GM21529 (cell line): ENCODE data around the gene B4GALT7.
A peak's percentile ranks its signal among the peaks of the same experiment; 100 is the strongest.

Experiments
- ATAC-seq: cut with Tn5 transposase; IDR thresholded peaks from one replicate; pipeline ENCODE4 v1.9.1; 2021; ENCODE audit not compliant: unreplicated experiment

Gene B4GALT7

DNA sequence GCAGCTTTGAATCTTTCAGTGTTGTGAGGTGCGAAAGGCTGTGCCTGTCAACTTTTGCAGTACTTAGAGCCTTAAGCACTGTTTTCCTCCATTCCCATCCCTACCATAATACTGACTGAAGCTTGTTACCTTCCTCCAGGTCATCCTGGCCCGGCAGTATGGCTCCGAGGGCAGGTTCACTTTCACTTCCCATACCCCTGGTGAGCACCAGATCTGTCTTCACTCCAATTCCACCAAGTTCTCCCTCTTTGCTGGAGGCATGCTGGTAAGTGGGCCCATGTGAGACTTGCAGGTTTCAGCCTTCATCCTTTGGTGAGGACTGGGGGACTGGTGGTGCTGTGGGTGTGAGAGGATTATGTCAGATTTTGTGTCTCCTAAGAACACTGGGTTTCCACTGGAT, 6.4 kb upstream of the B4GALT7 start:
- no peak for ATAC-seq

DNA sequence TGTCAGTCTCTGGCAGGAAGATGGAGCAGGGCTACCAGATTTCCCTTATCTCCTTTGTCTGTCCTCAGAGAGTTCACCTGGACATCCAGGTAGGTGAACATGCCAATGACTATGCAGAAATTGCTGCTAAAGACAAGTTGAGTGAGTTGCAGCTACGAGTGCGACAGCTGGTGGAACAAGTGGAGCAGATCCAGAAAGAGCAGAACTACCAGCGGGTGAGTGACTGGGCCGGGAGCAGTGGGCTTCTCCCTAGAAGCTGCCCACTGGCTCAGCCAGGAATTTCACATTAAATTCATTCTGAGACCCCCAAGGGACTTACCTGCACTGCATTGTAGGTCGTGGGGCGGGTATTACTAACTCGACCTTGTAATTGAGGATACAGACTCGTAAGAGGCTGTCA, 5.9 kb upstream of the B4GALT7 start:
- no peak for ATAC-seq

DNA sequence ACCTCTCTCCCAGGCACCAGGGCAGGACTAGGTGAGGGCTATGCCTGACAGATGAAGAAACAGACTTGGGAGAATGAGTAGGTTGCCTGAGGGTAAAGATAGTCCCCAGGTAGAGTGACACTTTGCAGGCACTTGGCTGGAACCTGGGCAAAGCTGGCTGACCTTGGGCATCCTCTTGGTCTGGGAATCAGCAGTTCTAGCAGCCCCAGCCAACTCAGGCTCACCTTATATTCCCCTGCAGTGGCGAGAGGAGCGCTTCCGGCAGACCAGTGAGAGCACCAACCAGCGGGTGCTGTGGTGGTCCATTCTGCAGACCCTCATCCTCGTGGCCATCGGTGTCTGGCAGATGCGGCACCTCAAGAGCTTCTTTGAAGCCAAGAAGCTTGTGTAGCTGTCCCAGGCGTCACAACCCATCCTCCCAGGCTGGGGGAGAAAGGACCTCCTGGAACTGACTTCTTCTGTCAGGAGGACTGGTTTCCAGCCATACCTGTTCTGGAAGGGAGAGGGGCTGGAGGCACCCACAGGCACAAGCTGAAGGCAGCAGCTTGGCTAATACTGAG, 4.8 kb upstream of the B4GALT7 start:
- ATAC-seq: no peak

DNA sequence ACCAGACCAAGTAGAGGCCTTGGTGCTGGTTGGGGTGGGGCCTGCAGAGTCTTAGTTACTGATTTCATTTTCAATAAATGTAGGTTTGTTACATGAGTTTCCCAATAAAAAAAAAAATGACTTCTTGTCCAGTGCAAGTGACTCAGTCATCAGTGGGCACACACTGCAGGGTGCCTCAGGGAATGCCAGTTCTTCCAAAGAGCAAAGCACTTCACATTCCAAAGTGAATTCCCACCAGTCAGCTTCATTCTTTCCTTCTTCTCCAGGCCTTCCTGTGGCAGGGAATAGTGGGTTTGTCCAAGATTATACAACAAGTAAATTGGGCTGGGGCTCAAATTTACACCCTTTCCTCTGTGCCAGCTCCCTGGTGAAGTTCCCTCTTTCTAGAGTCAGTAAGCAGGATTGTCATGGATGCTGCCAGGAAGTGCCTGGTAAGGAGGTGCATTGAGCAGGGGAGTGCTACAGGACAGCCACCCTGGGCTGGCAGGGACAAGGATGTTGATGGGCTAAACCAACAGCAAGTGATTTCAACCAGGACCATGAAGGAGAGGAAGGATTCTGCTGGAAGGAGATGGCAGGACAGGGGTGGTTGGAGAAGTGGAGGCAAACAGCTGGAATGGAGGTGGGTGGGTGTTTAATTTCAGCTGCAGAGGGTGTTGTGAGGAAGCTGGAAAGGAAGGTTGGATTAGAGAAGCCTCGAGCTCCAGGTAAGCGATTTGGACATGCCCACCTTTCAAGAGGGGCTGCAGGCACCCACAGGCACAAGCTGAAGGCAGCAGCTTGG, 3.7 kb upstream of the B4GALT7 start:
- ATAC-seq: no peak

DNA sequence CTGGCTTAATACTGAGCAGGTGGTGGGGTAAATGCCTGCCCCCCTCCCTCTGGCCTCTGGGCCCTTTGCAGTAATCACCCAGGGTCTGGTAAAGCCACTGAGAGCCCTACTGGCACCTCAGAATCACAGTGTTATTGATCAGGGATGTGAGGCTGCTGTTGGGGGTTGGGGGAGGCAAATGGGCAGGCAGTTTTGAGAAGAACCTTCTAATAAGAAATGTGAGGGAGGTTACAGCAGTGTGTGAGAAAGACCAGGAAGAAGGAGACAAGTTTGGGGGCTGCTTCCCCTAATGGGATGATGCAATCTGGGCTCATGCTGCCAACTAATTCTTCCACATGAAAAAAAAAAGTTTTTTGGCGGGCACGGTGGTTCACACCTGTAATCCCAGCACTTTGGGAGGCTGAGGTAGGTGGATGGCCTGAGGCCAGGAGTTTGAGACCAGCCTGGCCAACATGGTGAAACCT, 3.1 kb upstream of the B4GALT7 start:
- no peak for ATAC-seq

DNA sequence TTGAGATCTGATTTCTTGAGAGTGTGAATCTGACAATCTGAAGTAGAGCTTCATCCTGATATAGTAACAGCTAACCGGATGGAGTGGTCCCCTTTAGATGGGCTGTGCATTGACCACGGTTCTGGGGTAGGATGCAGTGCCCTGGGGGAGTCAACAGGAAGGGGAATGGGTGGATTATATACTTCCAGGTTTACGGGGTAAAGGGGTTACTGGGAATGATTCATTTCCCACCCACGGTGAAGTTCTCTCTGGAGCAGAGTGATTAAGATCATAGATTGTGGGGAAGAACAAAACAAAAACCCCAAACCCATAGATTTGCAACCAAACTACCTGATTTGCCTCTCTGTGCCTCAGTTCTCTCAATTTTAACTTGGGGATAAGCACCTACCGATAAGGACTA, 1.5 kb upstream of the B4GALT7 start:
- no peak for ATAC-seq

DNA sequence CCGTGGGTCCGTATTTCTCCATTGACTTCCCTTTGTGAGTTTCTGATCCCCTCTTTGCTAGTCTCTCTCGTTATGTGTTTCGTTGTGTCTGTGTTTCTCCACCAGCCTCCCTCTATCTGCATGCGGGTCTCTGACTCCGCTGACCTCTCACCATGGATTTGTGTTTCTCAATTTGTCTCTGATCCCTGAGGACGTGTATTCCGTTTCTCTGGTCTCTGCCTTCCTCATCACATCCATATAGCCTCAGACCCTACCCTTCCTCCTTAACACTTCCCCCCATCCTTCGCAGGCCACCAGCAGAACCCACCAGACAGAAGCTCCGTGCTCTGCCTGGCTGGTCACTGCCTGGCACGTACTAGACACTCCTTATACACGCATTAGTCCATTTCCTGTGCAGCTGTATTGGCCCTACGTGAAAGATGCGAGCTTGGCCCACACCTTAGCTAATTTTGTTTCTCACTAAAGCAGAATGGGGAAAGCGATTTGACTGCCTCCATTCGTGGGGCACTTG, 631 bp downstream of the B4GALT7 start:
- no peak for ATAC-seq

DNA sequence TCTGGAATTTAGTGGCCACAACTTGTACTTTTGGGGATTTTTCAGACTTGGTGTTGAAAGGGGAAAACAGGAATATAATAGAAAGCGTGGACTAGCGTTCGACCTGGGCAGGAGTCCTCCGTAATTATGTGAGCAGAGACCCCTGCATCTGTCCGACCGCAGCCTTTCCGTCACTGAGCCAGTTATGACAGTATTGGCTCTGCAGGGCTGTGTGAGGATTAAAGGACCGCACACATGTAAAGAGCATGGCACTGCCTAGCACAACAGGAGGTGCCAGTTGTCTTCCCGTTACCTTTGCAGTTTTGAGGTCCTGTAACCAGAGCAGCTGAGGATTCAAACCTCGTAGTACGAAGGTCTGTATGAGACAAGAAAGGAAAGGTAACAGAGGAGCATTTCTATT, 1.2 kb downstream of the B4GALT7 start:
- ATAC-seq: no peak

DNA sequence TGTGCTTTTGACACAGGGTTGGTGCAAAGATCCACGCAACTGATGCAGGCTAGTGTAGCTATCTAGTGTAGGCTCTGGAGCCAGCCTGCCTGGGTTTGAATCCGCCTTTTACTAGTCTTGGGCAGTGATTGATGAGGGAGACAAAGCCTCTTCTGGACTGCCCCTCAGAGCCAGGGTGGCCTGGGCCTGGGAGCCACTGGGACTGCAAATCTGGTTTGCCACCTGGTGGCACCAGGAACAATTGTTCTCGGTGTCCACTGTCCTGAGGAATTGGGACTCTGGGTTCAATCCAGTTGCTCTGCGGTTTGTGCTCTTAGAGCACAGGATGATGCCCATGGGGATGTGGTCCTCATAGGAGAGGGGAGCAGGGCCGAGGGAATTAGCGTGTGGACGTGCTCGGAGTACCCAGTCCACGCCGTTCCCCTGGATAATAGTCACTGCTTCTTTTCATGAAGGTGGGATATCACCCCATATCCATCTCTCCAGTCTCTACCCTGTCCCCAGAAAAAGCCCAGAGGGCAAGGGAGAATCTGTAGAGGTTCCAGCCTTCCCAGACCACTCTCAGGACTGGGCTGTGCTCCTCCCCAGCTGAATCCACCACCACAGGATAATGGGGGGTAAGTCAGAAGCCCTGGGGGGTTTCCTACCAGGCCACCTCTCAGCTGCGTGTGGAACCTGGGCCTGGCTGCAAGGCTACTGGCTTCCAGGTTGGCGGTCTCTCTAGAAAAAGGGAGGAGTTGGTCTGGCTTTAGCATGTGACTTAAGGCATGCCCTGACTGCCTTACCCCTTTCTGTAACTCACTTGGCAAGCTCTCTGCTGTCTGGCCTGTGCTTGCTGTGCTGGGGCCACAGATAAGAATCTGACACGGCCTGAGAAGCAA, 1.9 kb downstream of the B4GALT7 start:
- ATAC-seq: no peak

DNA sequence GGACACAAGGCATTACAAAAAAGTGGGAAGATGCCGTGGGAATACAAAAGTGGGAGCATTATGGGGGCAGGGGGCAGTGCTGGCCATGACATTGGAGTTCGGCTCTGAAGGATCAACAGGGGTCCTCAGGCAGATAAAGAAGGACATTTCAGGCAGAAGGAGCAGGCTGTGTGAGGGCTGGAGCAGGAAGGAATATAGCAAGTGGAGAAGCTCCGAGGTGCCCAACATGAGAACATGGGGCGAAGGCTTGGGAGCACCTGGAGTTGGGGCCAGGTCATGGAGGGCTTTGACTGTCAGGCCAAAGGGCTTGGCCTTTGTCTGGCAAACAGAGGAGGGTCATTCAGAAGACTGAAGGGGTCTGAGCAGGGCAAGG, 2.5 kb downstream of the B4GALT7 start:
- no peak for ATAC-seq

DNA sequence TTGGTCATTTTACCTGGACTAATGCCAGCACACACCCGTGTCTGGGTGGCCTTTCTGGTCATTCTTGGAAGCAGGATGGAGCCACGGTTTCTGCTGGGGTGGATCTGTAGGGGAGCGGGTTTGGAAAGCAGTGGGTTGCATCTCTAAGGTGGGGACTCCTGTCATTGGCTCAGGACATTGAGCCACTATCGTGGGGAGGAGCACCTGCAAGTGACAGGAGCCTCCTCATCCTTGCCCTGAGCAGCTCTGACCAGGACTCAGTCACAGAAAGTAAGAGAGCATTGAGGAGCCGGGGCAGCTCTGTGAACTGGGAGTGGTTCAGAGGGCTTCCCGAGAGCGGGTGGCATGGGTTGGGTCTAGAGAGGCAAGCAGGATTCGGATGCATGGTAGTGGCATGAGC, 3.7 kb downstream of the B4GALT7 start:
- ATAC-seq: no peak

DNA sequence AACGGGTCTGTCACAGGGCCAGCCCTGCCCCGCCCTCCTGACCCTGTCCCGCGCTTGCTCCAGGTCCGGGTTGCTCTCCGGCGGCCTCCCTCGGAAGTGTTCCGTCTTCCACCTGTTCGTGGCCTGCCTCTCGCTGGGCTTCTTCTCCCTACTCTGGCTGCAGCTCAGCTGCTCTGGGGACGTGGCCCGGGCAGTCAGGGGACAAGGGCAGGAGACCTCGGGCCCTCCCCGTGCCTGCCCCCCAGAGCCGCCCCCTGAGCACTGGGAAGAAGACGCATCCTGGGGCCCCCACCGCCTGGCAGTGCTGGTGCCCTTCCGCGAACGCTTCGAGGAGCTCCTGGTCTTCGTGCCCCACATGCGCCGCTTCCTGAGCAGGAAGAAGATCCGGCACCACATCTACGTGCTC, 4.2 kb downstream of the B4GALT7 start:
- ATAC-seq: no peak

DNA sequence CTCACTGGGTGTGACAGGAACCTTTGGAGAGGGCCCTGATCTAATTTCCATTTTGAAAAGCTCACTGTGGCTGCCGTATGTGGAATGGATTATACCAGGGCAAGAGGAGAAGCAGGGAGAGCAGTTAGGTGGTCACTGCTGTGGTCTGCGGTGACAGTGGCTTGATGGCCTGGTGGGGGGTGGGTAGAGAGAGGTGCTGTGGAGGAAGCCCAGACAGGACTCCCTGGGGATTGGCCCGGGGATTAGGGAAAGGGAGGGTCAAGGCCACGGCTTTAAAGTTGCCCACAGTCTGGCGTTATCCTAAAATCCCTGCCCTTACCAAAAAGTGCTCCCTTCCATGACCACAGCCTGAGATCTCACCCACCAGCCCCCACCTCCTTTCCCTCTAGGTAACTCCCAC, 4.7 kb downstream of the B4GALT7 start:
- ATAC-seq: no peak

DNA sequence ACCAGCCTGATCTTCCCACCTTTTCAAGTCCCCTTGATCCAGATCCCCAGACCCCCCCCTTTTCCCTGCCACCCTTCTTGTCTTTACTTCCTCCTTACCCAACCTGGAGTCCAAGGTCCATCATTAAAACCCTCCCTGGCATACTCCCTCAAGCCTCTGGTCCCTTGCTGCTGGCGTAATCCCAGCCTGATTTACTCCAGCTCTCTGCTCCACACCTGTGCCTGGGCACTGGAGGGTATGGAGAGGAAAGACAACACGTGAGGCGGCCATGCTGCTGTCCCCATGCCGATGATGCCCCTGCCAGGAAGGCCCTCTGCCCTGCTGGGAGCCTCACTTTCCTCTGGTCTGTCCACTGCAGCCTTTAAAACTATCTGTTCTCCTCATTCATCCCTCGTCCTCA, 5.1 kb downstream of the B4GALT7 start:
- ATAC-seq: no peak

DNA sequence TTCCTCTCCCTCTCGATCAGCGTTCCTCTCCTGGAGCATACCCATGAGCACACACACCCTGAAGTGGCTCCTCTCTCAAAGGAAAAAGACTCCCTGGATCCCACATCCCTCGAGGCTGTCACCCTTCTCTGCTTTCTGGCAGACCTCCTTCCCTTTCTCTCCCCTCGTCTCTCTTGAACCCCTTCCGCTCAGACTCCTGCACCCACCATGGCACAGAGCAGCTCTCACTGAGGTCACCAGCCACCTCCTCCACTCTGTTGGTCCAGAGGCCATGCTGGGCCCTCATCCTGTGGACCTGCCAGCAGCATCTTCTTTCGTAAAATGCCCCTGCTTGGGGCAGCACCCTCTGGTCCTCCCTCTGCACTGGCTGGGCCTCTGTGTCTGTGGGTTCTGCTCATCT, 5.7 kb downstream of the B4GALT7 start:
- ATAC-seq: no peak

DNA sequence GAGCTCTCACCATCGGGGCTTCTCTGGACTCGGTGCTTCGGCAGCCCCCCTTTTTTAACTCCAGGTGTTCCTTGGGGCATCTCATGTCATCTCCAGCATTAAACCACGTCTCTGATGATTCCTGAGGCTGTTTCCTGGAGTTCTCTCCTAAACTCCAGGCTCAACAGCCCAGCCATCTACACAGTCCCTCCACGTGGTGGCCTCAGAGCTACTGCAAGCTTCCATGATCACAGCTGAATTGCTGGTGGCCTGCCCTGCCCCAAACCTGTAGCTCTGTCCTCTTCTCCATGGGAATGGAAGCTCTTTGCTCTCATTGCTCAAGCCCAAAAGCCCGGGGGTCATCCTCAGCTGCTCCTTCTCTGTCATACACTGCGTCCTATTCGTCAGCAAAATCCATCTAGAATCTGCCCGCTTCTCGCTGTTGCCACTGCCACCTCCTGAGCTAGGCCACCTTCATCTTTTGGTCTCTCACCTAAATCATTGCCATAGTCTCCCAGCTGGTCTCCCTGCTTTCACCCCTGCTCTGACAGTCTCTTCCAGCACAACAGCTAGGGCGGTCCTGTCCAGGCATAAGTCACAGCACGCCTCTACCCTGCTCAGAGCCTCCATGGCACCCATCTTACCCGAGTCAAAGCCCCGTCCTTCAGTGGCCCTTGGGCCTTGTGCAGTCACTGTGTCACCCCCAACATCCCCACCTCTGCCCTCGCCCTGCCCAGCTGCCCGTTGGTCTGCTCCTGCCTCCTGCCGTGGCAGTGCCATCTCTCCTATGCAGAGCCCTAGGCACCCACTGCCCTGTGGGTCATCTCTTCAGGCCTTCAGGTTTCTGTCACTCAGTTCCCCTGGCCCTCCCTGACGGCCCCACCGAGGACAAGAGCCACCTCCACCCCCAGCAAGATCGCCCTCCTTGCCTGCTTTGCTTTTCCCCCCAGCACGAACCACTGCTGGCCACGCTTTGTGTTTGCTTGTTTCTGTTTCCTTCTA, 6.4 kb downstream of the B4GALT7 start:
- ATAC-seq: no peak

DNA sequence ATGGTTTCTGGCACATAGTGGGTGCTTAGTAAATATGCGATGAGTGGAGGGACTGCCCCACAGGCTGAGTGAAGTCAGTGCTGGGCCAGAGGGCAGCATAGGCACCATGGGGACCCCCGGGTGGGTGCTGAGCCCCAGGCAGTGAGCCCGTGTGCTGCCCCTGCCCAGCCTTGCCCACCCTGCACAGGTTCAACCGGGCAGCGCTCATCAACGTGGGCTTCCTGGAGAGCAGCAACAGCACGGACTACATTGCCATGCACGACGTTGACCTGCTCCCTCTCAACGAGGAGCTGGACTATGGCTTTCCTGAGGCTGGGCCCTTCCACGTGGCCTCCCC, 7.2 kb downstream of the B4GALT7 start:
- no peak for ATAC-seq

DNA sequence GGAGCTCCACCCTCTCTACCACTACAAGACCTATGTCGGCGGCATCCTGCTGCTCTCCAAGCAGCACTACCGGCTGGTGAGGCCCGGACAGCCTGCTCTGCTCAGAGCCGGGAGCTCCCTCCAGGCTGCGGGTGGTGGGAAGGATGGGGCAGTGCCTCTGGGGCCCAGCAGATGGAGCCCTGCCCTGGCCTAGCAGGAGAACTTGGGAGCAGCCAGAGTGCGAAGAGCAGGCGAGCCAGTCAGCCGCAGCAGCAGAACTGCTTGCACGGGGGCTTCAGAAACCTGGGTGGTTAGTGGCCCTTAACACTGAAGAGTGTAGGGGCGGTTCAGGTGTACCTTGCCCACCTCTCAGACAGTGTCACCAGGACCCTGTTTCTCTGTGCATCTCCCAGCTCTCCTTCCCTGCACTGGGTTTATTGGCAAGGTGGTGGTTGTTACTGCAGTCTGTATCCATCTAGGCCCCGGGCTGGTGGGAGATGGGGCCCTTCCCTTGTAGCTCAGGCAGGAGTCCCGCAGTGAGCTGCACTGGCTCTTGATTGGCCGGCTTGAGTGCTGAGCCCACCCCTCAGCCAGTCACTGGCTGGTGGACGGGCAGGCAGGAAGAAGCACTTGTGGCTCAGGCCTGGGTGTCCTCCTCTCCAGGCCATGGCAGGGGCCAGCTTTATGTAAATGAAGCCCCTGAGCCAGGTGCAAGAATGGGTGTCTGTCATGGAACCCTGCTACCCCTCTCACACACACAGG, 7.7 kb downstream of the B4GALT7 start:
- ATAC-seq: peak; percentile 58

DNA sequence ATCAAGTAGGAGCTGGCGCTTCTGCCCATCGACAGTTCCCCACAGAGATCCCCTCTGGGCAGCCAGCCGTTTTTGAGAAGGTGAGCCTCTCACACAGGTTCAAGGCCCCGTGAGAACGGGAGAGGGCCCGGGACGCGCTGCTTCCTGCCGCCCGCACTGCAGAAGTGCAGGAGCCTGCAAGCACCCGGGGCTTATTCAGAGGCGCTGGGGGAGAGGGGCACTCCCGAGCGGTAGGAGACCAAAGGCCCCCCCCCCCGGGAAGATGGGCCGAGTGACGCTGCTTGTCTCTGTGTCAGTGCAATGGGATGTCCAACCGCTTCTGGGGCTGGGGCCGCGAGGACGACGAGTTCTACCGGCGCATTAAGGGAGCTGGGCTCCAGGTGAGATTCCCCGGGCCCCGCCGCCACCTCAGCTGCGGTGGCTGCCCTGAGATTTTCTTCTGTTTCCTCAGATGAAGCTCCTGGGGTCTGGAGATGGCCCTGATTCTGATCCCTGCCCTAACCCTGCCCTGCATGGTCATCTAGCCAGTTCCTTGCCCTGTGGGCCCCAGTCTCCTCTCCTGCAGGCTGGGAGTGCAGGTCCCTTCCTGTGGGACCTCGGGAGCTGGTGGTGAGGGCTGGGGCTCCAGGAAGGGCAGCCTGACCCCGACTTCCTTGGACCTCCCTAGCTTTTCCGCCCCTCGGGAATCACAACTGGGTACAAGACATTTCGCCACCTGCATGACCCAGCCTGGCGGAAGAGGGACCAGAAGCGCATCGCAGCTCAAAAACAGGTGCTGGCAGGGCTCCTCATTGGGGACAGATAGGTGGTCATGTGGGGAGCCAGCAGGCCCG, 8.5 kb downstream of the B4GALT7 start:
- no peak for ATAC-seq
